GM12873 (cell line): ENCODE measurements around the gene NUMB.

Experiments used
- CTCF ChIP-seq: IDR thresholded peaks from 2 replicates; pipeline ENCODE4 v1.5.1; 2012; ENCODE audit warnings: low read depth, mild to moderate bottlenecking, moderate library complexity, low read length, control low read depth; ENCODE audit not compliant: insufficient read depth; ENCODE audit errors: missing control alignments

The NUMB gene

GRCh38 chr14:73245480-73246325, 212.6 kb downstream of the NUMB start:
- no peak for TF ChIP-seq CTCF

GRCh38 chr14:73244541-73245290, 213.6 kb downstream of the NUMB start:
- no peak for TF ChIP-seq CTCF

- no peak for TF ChIP-seq CTCF
These were observed 214.6 kb downstream of the NUMB start for GRCh38 chr14:73243748-73244147.

DNA sequence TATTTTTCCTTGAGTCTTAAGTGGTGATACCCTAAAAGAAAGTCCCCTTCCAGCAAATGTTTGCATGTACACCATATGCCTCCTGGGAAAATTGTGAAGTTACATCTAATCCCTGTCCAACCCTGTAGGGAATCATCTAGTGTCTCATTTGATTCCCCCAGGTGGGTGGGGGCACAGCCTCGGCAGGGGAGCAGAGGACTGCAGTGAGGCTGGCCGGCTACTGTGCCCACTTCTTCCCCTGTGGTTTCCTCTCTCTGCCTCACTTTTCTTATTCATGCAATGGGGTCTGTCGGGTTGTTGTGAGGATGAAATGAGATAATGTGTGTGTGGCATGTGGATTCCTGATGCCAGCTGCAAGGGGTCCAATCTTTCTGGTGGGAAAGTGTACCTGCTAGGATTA, 215.0 kb downstream of the NUMB start:
- TF ChIP-seq CTCF, result no peak

GRCh38 chr14:73242357-73242901, 215.9 kb downstream of the NUMB start:
- TF ChIP-seq CTCF, result no peak

- TF ChIP-seq CTCF, result no peak
These were observed 216.7 kb downstream of the NUMB start for GRCh38 chr14:73241481-73242165.
